GM19025 (cell line): ENCODE data around the gene PUM1.

Source experiments
- ATAC-seq: cut with Tn5 transposase; IDR thresholded peaks from one replicate; pipeline ENCODE4 v1.9.1; 2021; ENCODE audit warnings: mild to moderate bottlenecking, low read depth, moderate library complexity; ENCODE audit not compliant: unreplicated experiment

PUM1 gene

DNA sequence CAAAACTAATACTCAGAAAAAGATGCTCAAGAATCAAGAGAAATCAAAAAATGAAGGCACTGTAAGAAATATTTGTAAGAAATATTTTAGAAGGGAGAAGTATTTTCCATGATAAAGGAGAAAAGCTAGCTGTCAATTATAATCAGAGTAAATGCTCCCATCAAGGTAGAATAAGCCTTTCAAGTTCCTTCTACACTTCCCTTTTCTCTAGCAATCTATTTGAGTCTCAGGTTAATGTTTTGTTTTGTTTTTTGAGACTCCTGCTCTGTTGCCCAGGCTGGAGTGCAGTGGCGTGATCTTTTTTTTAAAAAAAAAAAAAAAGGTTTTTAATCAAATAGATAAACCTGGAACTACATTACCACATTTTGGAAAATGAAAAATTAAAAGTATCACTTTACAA lies 33.3 kb downstream of the PUM1 start:
- ATAC-seq, result no peak

GRCh38 chr1:31031330-31032143 lies 34.0 kb downstream of the PUM1 start:
- no peak for ATAC-seq

DNA sequence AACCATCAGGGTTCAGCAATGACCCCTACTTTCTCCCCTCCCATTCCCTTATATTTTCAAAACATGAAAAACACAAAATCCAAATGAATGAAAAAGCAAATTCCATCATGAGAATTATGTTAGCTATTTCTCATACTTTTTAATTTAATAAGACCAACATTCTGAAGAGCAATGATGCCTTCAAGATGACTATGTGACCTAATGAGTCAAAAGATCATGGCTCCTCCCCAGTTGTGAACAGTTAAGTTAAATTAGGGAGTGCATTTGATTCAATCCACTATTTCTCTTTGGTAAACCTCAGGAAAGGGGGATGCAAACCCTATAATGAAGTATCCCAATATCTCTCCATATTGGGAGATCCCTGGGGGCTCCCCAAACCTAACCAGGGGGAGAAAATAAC lies 36.5 kb downstream of the PUM1 start:
- ATAC-seq, result no peak

GRCh38 chr1:31027693-31028526 lies 37.6 kb downstream of the PUM1 start:
- ATAC-seq, result no peak

GRCh38 chr1:31022259-31022658 lies 43.3 kb downstream of the PUM1 start:
- ATAC-seq, result no peak

GRCh38 chr1:31020007-31020790 lies 45.3 kb downstream of the PUM1 start:
- no peak for ATAC-seq

- no peak for ATAC-seq
Measured at GRCh38 chr1:31019401-31019800, 46.1 kb downstream of the PUM1 start.

- no peak for ATAC-seq
Measured at GRCh38 chr1:31016868-31017267, 48.6 kb downstream of the PUM1 start.

GRCh38 chr1:31013187-31013864 lies 52.2 kb downstream of the PUM1 start:
- peak; percentile 59 for ATAC-seq

DNA sequence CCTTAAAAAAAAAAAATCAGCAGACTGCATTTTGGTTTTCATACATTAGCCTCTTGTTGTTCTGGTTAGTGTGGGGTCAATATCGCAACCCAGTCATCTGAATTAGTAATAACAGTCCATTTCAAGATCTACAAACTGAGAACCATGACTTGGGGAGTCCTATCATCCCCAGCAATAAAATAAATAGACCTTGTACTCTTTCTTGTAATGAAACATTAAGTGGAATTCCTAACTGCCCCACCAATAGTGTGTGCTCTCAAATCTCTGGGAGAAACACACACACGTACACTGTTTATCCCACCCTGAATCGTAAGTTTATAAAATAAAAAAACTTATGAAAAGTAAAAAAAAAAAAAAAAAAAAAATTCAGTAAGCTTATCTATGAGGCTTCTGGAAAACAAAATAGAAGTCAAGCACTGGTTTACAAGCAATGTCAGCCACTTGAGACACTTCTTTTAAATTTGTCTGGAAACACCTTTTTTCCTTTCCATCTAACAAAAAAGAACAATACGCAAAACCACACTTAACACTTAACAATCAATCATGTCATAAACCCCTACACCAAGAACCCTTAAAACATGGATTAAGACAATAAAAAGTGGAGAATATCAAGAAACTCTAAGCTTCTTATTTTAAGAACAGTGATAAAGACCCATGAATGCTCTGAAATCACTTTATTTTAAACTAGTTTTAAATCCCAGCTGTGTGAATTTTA lies 53.1 kb downstream of the PUM1 start:
- ATAC-seq, result no peak

DNA sequence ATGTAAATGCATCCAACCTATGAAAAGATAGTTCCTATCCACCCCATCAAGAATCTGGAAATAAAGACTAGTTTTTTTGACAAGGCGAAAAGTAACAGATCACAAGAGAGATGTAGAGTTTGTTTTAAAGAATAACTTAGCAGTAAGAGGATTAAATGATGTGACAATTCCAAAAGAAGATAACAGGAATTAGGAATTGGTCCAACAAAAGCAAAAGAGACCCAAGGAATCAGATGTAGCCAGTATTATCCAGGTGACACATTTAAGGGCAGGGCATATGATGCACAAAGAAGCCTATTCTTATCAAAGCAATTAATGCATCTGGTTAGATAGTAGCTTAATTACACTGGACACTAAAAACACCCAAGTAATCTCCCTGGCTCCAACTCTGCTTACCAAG lies 53.8 kb downstream of the PUM1 start:
- no peak for ATAC-seq

- peak; percentile 43 for ATAC-seq
Measured at GRCh38 chr1:31010086-31010989, 55.2 kb downstream of the PUM1 start.

- ATAC-seq, result no peak
Measured at GRCh38 chr1:31007462-31007991, 58.0 kb downstream of the PUM1 start.

- ATAC-seq, result no peak
Measured at GRCh38 chr1:31006747-31007146, 58.8 kb downstream of the PUM1 start.

DNA sequence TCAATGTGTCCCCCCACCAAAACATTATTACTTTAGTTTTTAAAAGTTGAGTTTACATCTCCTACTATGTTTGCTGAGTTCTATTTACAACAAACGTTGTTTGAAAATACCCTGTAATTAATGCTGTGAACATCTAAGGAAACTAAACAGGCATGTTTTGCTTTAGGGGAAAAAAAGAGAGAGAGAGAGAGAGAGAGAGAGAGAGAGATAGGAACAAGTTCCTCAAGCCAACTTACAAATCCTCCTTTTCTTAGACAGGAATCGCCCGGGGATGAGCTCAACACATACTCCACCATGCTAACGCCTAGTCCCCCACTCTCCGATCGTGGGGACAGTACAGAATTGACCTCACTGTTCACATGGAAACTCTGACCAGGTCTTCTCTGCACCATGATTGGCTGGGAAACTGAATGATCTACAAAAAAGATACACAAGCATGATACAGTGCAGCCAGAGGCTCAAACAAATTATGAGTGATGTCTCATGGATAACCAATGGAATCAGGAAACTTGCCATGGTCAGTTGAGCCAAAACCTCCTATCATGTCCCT lies 59.8 kb downstream of the PUM1 start:
- no peak for ATAC-seq

GRCh38 chr1:31005198-31005597 lies 60.3 kb downstream of the PUM1 start:
- no peak for ATAC-seq

GRCh38 chr1:31004231-31004621 lies 61.3 kb downstream of the PUM1 start:
- no peak for ATAC-seq

DNA sequence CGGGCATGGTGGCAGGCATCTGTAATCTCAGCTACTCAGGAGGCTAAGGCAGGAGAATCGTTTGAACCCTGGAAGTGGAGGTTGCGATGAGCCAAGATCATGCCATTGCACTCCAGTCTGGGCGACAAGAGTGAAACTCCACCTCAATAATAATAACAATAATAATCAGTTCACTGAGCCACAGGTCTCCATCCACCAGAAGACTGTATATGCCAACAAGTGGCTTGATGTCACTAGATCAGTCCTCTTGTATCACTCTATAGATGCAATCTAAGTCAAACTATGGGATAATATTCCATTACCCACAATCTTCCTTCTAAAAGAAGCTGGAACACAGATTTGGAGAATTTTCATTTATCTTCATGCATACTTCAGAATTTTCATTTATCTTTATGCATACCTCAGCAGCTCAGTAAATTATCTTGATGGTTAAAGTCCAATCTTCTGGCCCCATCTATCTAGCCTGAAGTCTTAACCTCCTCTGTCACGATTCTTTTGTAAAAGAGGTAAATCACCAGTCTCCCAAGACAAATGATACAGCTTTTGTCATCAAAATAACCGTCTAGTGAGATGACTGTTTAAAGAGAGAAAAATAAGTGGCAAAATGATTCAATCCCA lies 61.8 kb downstream of the PUM1 start:
- no peak for ATAC-seq
